Thoracic aorta (tissue), 2 donors: ENCODE results near the gene DUSP1. TPM values are rescaled to one million over a fixed set of nuclear protein-coding genes. Genes with fewer than 3 reads are reported as not detected.

Experiments used
- ATAC-seq: fragments of 150-250 bp; one replicate; pipeline ENCODE4 v1.8.0; 2017; ENCODE audit warnings: low read depth; ENCODE audit not compliant: insufficient number of reproducible peaks, low FRiP score
- DNase-seq: peaks from one replicate; pipeline ENCODE4 v3.0.0-alpha.2; 2020; ENCODE audit warnings: low spot score
- H3K27ac ChIP-seq, 2 donors: fragments of 200-600 bp; sonication (generic); 1 replicate in 1 of 2; 2 replicates in 1 of 2; pipeline ENCODE4 v1.5.1; 2016; ENCODE audit warnings: mild to moderate bottlenecking in 2 of 2, moderate library complexity in 2 of 2
- H3K27me3 ChIP-seq: fragments of 200-600 bp; sonication (generic); replicated peaks from 2 replicates; pipeline ENCODE4 v1.6.0; 2016; ENCODE audit warnings: mild to moderate bottlenecking; ENCODE audit not compliant: insufficient read depth
- H3K36me3 ChIP-seq: fragments of 200-600 bp; sonication (generic); one replicate; pipeline ENCODE4 v1.5.1; 2016
- H3K4me1 ChIP-seq, 2 donors: fragments of 200-600 bp; sonication (generic); 1 replicate in 1 of 2; 2 replicates in 1 of 2; pipeline versions ENCODE4 v1.5.1 to v1.6.0; 2016; ENCODE audit warnings: low read depth in 2 of 2, mild to moderate bottlenecking in 1 of 2; ENCODE audit not compliant: control insufficient read depth in 1 of 2
- H3K4me3 ChIP-seq: fragments of 200-600 bp; sonication (generic); 2 replicates; pipeline ENCODE4 v1.5.1; 2016; ENCODE audit warnings: mild to moderate bottlenecking
- H3K9me3 ChIP-seq: fragments of 200-600 bp; sonication (generic); 2 replicates; pipeline ENCODE4 v1.5.1; 2016
- CTCF ChIP-seq: fragments of 200-600 bp; sonication (generic); IDR thresholded peaks from one replicate; pipeline ENCODE4 v1.5.1; 2019; ENCODE audit warnings: antibody characterized with exemption
- total RNA-seq, 2 donors: library from RNA; depleted of rRNA; stranded (reverse); fragments of >200 nt; gene quantifications; one replicate each; pipeline versions ENCODE4 v1.1.0 to v1.2.3, GENCODE V29; 2016

DUSP1 gene
- total RNA-seq, 2 donors from 2014 or later = 813 to 3,699 TPM

- Histone ChIP-seq H3K4me1 (peaks cover 4 to 12% of the 10 kb centered on the region in 2 donors), H3K4me3 (no peak overlapping the region), H3K36me3 (peaks cover 2% of the 10 kb centered on the region), H3K9me3 (peaks cover 2% of the 10 kb centered on the region), H3K27ac (no peak overlapping the region), H3K27me3 (no peaks in the 10 kb centered on the region)
- no peak for TF ChIP-seq CTCF
- DNase-seq (no peak), ATAC-seq (no peak)
Measured at GRCh38 chr5:172762214-172763119, 8.5 kb downstream of the DUSP1 start.

GRCh38 chr5:172760959-172761358 lies 10.0 kb downstream of the DUSP1 start:
- no peak for TF ChIP-seq CTCF
- no peak overlapping the region for H3K27ac ChIP-seq
- no peaks in the 10 kb centered on the region for H3K36me3 ChIP-seq
- H3K4me3 ChIP-seq = no peak overlapping the region
- H3K27me3 ChIP-seq = no peaks in the 10 kb centered on the region
- peaks cover 4 to 12% of the 10 kb centered on the region in 2 donors for H3K4me1 ChIP-seq
- no peak for ATAC-seq
- H3K9me3 ChIP-seq = peaks cover 2% of the 10 kb centered on the region
- DNase-seq = no peak

GRCh38 chr5:172760136-172760535 lies 10.9 kb downstream of the DUSP1 start:
- Histone ChIP-seq H3K27me3 (no peaks in the 10 kb centered on the region), H3K4me1 (peaks cover 4 to 7% of the 10 kb centered on the region in 2 donors), H3K27ac (no peak overlapping the region), H3K9me3 (peaks cover 2% of the 10 kb centered on the region), H3K4me3 (no peak overlapping the region), H3K36me3 (no peaks in the 10 kb centered on the region)
- ATAC-seq (no peak), DNase-seq (no peak)
- TF ChIP-seq CTCF = no peak

DNA sequence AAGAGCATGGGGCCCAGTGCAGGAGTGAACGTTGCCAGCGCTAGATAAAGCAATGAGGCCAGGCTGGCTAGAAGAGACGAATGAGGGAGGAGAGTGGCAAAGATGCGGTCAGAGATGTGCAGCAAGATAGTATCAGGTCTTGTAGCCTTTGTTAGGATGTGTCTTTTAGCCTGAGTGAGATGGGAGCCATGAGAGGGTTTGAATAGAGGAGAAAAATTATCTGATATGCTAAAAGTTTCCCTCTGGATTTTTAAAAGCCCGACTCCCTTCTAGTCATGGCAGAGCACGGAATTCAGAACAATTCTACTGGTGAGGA lies 12.2 kb downstream of the DUSP1 start:
- no peak for ATAC-seq
- TF ChIP-seq CTCF = no peak
- Histone ChIP-seq H3K4me3 (no peak overlapping the region), H3K27ac (peak overlapping the region in 1 of 2 donors; percentile 16), H3K27me3 (no peaks in the 10 kb centered on the region), H3K9me3 (peaks cover 2% of the 10 kb centered on the region), H3K36me3 (no peaks in the 10 kb centered on the region), H3K4me1 (no peaks in the 10 kb centered on the region)
- DNase-seq = no peak

DNA sequence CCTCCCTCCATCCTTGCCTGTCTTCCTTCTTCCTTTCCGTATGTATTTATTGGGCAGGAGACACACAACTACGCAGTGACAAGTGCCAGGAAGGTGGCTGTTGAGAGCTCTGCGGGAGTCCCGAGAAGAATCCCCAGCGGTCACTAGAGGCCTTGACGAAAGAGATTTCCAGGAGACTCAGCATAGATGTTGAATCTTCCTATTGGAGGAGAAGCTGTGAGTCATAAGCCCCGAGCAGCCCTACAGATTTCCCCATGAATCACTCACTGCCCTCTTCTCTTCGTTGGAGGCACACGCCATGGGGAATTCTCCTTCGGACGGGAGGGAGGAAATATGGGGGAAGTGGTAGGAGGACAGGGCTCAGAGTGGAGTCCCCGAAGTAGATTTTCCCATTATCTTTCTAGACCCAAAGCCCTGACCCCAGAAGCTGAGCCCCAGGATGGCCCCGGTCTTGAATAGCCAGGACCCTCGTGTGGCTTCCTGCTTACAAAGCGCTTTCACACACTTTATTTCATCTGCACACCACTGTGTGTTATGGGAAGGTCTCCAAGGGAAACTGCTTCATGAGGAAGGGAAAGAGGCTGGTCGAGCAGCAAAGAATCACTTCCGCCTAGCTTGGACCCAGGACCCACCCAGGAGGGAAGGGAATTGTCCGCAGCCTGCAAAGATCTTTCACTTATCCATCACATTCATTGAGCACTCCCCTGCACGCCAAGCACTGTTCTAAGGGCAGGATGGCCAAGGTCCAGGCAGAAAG lies 12.7 kb downstream of the DUSP1 start:
- no peaks in the 10 kb centered on the region for H3K36me3 ChIP-seq
- DNase-seq (no peak), ATAC-seq (peak; percentile 68)
- no peak for TF ChIP-seq CTCF
- no peaks in the 10 kb centered on the region for H3K27me3 ChIP-seq
- H3K4me3 ChIP-seq = no peak overlapping the region
- H3K27ac ChIP-seq = peak overlapping the region in 1 of 2 donors; percentile 19
- H3K4me1 ChIP-seq = no peaks in the 10 kb centered on the region
- peaks cover 2% of the 10 kb centered on the region for H3K9me3 ChIP-seq
